Stimulated activated CD4-positive, alpha-beta T cell treated with anti-CD3 and anti-CD28 coated beads, Interleukin-1b, Interleukin-23, amount 100 ng/mL, for 48 hours (primary cell): ENCODE measurements around the gene UBE3C.

Experiments used
- DNase-seq: peaks from one replicate; pipeline ENCODE4 v3.0.0-alpha.2; 2020

Gene UBE3C

DNA sequence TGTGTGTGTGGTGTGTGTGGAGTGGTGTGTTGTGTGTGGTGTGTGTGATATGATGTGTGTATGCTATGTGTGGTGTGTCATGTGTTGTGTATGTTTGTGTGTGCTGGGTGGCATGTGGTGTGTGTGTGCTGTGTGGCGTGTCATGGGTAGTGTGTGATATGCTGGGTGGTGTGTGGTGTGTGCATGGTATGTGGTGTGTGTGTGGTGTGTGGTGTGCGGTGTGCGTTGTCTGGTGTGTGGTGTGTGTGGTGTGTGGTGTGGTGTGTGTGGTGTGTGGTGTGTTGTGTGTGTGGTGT lies 160.5 kb downstream of the UBE3C start:
- DNase-seq: no peak

DNA sequence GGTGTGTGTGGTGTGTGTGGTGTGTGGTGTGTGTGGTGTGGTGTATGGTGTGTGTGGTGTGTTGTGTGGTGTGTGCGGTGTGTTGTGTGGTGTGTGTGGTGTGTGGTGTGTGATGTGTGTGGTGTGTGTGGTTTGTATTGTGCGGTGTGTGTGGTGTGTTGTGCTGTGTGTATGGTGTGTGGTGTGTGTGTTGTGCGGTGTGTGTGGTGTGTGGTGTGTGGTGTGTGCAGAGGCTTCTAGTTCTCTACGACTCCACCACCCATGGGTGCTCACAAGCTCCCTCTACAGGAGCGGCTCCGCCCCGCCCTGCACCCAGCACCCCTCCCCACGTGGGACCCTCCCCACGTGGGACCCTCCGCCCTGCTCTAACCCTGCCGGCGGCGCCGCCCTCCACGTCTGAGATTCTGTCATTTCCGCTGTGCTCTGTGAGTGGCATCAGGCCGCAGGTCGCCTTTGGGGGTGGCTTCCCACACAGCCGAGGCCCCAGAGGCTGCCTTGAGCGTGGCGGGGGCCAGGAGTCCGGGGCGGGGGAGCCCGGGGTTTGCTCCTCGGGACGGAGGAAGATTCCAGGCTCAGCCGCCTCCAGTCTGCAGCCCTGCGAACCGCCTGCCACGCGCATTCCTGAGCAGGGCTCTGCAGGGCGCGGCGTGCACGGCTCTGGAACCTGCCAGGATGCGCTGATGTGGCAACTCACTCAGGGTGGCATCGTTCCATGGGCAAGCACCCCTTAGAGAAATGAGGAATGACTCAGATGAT lies 161.1 kb downstream of the UBE3C start:
- no peak for DNase-seq

DNA sequence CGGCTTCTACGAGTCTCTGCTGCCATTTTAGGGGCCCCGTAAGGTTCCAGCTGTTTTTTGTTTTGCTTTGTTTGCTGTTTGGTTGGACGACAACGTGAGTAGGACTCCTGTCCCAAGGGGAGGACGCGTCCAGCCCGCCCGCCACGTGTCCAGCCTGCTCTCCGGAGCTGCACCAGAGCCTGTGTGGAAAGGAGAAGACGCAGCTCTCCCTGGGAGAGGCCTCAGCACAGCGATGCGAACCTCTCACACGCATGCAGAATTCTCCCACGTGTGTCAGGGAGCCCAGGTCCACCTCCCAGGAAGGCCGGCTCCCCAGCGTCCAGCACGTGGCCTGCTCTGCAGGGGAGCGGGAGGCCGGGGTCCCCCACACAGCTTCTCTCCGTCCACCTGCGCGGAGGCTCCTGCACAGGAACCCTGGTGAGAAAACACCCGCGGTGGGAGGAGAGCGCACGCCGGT lies 161.7 kb downstream of the UBE3C start:
- no peak for DNase-seq

DNA sequence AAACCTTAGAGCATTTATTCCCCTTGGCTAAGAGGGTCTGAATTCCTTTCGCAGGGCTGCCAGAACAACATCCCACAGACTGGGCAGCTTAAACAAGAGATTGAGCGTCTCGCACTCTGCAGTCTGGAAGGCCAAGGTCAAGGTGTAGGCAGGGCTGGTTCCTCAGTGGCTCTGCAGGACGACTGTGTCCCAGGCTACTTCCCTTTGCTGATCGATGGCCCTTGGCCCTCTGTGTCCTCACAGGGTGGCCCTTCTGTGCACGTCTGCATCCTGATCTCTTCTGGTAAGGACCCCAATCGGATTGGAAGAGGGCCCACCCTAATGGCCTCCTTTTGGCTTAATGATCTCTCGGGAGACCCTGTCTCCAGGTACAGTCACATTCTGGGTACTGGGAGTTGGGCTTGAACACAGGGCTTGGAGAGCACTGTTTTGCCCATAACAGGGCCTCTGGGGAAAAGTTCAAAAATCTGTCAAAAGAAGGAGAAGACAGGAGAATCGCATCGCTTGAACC lies 162.9 kb downstream of the UBE3C start:
- no peak for DNase-seq

DNA sequence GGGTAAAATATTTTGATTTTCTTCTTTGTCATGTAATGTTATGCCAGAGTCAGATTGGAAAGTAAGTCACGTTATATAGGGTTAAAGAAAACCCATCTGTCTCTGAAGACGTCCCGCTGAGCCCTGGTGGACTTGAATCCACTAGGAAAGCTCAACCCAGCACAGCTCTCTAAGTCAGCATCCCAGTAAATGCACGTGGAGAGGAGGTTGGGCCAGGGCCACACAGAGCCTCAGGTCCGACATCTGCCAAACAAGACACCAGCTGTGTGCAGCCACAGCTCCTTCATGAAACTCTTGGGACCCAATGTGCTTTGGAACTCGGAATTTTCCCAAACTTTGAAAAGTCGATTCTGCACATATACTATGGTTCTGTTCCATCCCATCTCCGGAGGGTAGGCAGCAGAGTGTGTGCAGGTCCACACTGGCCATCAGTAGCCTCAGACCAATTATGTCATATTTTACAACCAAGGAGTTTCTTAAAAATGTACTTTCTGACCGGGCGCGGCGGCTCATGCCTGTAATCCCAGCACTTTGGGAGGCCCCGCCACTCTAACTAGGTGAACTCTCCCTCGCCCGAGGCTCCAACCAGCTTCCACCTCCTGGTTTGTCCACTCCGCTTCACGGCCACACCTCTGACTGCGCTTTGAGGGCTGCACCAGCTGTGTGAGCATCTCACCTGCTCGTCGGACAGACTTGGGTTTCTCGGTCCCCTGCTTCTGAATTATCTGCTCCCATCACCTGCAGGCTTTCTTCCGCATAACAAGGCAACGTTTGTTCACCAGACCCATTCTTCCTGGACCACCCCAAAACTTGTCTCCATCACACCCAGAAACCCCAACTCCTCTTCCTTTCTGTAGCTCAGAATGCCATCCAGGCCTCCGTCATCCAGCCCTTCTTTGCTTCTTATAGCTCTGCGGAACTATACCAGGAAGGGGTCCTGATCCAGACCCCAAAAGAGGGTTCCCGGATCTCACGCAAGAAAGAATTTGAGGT lies 168.4 kb downstream of the UBE3C start:
- no peak for DNase-seq

DNA sequence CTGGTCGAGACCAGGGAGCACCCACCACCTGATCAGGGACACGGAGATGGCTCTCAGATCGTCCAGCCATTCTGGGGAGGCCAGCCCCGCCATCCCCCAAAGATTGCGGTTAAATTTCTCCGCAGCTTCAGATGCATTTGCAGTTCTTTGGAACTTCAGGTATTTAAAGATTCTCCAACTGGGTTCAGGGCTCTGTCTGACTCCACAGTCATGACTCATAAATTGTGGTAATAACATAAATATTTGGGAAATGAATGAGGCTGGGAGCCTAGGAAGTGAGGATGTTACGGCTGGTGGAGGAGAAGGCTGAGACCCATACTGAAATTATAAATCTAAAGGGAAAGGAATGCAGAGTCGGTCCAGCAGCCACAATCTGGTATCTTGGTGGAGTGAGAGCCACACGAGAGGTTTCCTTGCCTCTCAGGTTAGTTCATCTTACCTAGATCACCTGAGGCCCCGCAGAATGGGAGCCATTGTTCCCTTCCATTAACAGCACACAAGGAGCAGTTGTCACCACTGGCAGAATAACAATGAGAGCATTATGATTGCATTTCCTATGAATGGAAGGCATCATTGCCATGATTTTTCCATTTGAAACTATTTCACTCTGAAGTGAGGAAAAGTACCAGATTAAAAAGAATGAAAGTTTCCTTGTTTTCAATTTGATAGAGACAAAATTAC lies 171.4 kb downstream of the UBE3C start:
- DNase-seq: no peak

DNA sequence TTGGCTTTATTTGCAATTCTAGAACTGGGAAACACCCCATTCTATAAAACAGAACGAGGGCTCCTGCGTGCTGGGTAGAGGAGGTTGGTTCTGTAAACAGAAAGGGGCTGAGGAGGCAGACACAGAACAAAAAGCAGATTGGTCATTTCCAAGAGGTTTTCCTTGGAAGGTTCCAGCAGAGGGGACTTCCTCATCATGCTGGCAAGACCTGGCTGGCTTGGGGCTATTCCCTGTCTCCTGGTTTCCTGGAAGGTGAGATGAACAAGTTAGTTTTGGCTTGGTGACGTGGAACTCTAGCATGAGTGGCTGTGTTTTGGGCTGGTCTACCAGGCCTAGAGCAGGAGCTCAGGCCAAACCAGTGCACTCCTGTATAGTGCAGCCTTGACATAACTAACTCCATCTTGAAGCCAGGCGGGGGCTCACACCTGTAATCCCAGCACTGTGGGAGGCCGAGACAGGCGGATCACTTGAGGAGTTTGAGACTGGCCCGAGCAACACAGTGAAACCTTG lies 172.0 kb downstream of the UBE3C start:
- DNase-seq: no peak

DNA sequence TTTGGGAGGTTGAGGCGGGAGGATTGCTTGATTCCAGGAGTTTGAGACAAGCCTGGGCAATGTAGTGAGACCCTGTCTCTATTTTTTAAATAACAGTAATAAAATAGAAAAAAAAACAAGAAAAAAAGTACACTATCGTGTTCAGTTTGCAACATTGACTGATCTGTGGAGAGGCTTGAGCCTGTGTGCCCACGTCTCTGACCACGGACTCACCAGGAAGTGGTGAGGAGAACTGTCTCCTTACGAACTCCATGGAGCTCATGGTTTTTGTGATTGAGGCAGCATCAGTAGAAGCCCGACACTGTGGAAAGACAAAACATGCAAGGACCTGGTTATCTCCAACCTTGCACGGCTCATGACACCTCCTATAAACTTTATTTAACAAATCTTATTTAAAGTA lies 174.2 kb downstream of the UBE3C start:
- DNase-seq: no peak

DNA sequence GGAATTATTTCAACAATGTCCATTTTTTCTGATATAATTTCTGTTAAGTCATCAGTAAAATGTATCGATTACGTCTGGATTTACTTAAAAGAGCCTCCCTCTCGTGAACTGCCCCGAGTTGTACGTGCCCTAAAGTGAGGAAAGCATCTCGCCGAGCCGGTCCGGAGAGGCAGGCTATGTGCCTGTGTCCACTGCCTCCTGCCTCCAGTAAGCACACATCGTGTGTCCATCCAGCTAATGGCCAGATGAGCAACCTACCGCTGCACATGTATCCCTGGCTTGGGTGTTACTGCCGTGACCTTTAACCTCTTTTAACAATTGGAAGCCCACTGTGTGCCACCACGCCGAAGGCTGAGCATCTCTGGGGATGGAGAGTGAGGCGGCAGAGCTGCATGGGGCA lies 174.9 kb downstream of the UBE3C start:
- no peak for DNase-seq

DNA sequence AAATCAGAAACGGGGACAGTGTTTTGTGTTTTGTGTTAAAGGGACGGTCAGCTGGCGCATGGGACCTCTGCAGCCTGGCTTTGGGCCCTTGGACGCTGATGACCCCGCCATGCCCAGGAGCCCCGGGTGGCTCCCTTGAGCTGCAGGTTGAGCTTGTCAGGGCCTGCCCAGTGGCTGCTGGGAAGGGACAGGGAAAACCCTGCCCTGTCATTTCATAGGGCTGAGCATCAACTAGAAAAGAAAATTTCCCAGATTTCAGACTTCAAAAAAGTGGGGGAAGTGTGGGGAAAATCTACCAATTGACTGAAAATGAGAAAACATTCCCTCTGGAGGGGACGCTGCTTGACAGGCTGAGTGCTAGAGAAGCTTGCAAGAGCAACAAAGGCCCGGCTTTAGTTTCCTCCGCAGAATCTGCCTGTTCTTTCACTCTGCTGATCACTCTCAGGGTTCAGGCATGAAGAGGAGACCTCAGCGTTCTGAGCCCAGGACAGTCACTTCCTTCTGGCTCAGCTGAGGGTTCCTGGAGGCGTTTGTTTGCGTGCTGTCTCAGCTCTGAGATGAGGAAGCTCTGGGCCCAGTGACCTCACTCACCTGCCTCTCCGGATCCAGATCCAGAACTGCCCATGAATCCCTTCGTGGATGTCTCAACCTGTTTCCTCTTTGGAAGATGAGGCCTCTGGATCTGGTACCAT lies 179.4 kb downstream of the UBE3C start:
- peak; percentile 60 for DNase-seq
